ENCODE results near the gene HIVEP2. TPM values are rescaled to one million over a fixed set of nuclear protein-coding genes. Genes with fewer than 3 reads are reported as not detected.

Gene HIVEP2
- total RNA-seq, 1 experiment from 2014 or later, result 4.2 TPM

GRCh38 chr6:142702501-142703460 is 242.2 kb downstream of the HIVEP2 start:
- no peak for DNase-seq
- Histone ChIP-seq H2BK120ac (ENCODE audit: low read depth, low read length, poor library complexity, severe bottlenecking) (no peak overlapping the region), H2BK12ac (ENCODE audit: insufficient read length, low read depth, low read length) (no peak overlapping the region), H3K27ac (ENCODE audit: insufficient read length, low read depth, low read length) (no peak overlapping the region), H4K20me1 (ENCODE audit: control insufficient read depth, insufficient read depth, insufficient read length) (no peaks in the 10 kb centered on the region), H2BK5ac (ENCODE audit: insufficient read length, low read length) (no peak overlapping the region), H4K5ac (ENCODE audit: insufficient read length, low read depth, low read length) (no peak overlapping the region), H3K4me1 (ENCODE audit: insufficient read depth, low read length) (peaks cover 3% of the 10 kb centered on the region; the same call in 1 of the 2 replicates), H3K56ac (ENCODE audit: insufficient read length, low read depth, low read length) (no peak overlapping the region), H3K4ac (ENCODE audit: low read depth, low read length) (no peak overlapping the region), H3K79me1 (ENCODE audit: insufficient read depth, low read depth, low read length, poor library complexity, severe bottlenecking) (no peaks in the 10 kb centered on the region), H3T11ph (ENCODE audit: low read length) (no peak overlapping the region), H2BK15ac (ENCODE audit: low read depth, low read length) (no peak overlapping the region), H3K23me2 (ENCODE audit: insufficient read length, low read depth, low read length, poor library complexity, severe bottlenecking) (no peaks in the 10 kb centered on the region), H3K18ac (ENCODE audit: insufficient read length, low read depth, low read length) (no peak overlapping the region), H3K9me3 (ENCODE audit: control insufficient read depth, low read depth, low read length) (no peaks in the 10 kb centered on the region), H2AFZ (ENCODE audit: low read length) (peak overlapping the region; percentile 95), H3K4me2 (ENCODE audit: insufficient read depth, insufficient read length, low read length) (peak overlapping the region; percentile 35), H3K23ac (ENCODE audit: insufficient read length, low read depth, low read length) (no peak overlapping the region), H4K91ac (ENCODE audit: insufficient read length, low read depth, low read length) (no peak overlapping the region), H2AK5ac (ENCODE audit: insufficient read length, low read length) (no peak overlapping the region), H2BK20ac (ENCODE audit: low read depth, low read length, poor library complexity, severe bottlenecking) (no peak overlapping the region), H3K9ac (ENCODE audit: extremely low read depth, insufficient read length, low read length) (no peak overlapping the region), H3K14ac (ENCODE audit: insufficient read depth, low read length) (no peak overlapping the region), H4K8ac (replicated peaks; ENCODE audit: insufficient read length, low read depth, low read length) (no peak overlapping the region), H3K79me2 (ENCODE audit: insufficient read depth, low read length) (no peaks in the 10 kb centered on the region), H3K27me3 (ENCODE audit: insufficient read depth, low read length) (no peaks in the 10 kb centered on the region)
- no peaks in the 10 kb centered on the region for H3K9me3 Mint-ChIP-seq
- peak overlapping the region in 2 of 3 experiments; percentile 19 to 23; a peak in 2 of 7 replicates for H3K27ac Mint-ChIP-seq
- H3K27me3 Mint-ChIP-seq (ENCODE audit: low read depth), result no peaks in the 10 kb centered on the region
- TF ChIP-seq, protein P1, sequence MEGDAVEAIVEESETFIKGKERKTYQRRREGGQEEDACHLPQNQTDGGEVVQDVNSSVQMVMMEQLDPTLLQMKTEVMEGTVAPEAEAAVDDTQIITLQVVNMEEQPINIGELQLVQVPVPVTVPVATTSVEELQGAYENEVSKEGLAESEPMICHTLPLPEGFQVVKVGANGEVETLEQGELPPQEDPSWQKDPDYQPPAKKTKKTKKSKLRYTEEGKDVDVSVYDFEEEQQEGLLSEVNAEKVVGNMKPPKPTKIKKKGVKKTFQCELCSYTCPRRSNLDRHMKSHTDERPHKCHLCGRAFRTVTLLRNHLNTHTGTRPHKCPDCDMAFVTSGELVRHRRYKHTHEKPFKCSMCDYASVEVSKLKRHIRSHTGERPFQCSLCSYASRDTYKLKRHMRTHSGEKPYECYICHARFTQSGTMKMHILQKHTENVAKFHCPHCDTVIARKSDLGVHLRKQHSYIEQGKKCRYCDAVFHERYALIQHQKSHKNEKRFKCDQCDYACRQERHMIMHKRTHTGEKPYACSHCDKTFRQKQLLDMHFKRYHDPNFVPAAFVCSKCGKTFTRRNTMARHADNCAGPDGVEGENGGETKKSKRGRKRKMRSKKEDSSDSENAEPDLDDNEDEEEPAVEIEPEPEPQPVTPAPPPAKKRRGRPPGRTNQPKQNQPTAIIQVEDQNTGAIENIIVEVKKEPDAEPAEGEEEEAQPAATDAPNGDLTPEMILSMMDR (conservative IDR thresholded peaks at IDR 0.05), result no peak
- no peaks in the 10 kb centered on the region for H3K36me3 Mint-ChIP-seq (ENCODE audit: insufficient read depth in 1 of 3, low read depth in 3 of 3)
- WGBS (ENCODE audit: extremely low coverage, insufficient read length, low lambda C conversion rate), result no CpG with 5 or more reads among the region's 12 CpGs
- no peak overlapping the region for H3K4me3 Mint-ChIP-seq
- peaks cover 14% of the 10 kb centered on the region in 2 experiments for H3K4me1 Mint-ChIP-seq

Other genes with a start within 250 kb of the HIVEP2 start
- 43.3 and 44.6 TPM in 2 replicates for gene AIG1, start 115.7 kb upstream of the HIVEP2 start, total RNA-seq (2021)